ENCODE data around the gene CLSTN2. TPM values are rescaled to one million over a fixed set of nuclear protein-coding genes. Genes with fewer than 3 reads are reported as not detected.

Gene CLSTN2
- total RNA-seq, 1 experiment from 2014 or later, result 0.68 TPM

DNA sequence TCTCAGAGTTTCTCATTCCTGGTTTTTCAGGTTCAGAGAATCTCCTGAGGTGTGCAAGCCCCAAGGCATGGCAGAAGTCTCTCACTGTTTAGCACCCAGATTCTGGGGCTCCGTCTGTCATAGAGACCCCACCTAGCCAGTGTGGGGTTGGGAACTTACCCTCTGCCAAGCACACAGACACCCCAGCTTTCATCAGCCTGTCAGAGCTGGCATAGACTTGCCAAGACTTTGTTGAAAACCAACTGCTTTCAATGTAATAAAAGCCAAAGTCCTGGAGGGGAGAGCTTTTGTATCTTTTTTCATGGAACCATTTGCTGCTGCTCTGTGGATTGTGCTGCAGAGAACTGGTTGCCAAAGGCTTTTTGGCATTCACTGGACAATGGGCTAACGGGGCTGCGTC, 401.5 kb downstream of the CLSTN2 start:
- Histone ChIP-seq H4K8ac (replicated peaks; ENCODE audit: insufficient read length, low read depth, low read length) (no peak overlapping the region), H3K79me1 (ENCODE audit: insufficient read depth, low read depth, low read length, poor library complexity, severe bottlenecking) (no peaks in the 10 kb centered on the region), H3K27ac (ENCODE audit: insufficient read length, low read depth, low read length) (no peak overlapping the region), H3T11ph (ENCODE audit: low read length) (no peak overlapping the region), H3K56ac (ENCODE audit: insufficient read length, low read depth, low read length) (no peak overlapping the region), H3K27me3 (ENCODE audit: insufficient read depth, low read length) (no peaks in the 10 kb centered on the region), H3K9ac (ENCODE audit: extremely low read depth, insufficient read length, low read length) (no peak overlapping the region), H3K9me3 (ENCODE audit: control insufficient read depth, low read depth, low read length) (no peaks in the 10 kb centered on the region), H2BK20ac (ENCODE audit: low read depth, low read length, poor library complexity, severe bottlenecking) (no peak overlapping the region), H3K79me2 (ENCODE audit: insufficient read depth, low read length) (no peaks in the 10 kb centered on the region), H4K20me1 (ENCODE audit: control insufficient read depth, insufficient read depth, insufficient read length) (no peaks in the 10 kb centered on the region), H2BK12ac (ENCODE audit: insufficient read length, low read depth, low read length) (no peak overlapping the region), H3K4me2 (ENCODE audit: insufficient read depth, insufficient read length, low read length) (no peak overlapping the region), H4K5ac (ENCODE audit: insufficient read length, low read depth, low read length) (no peak overlapping the region), H2BK5ac (ENCODE audit: insufficient read length, low read length) (no peak overlapping the region), H2BK120ac (ENCODE audit: low read depth, low read length, poor library complexity, severe bottlenecking) (no peak overlapping the region), H3K4me1 (ENCODE audit: insufficient read depth, low read length) (peaks cover 7% of the 10 kb centered on the region; the same call in 1 of the 2 replicates), H3K23me2 (ENCODE audit: insufficient read length, low read depth, low read length, poor library complexity, severe bottlenecking) (no peaks in the 10 kb centered on the region), H2BK15ac (ENCODE audit: low read depth, low read length) (no peak overlapping the region), H4K91ac (ENCODE audit: insufficient read length, low read depth, low read length) (no peak overlapping the region), H3K4ac (ENCODE audit: low read depth, low read length) (no peak overlapping the region), H2AK5ac (ENCODE audit: insufficient read length, low read length) (no peak overlapping the region), H3K14ac (ENCODE audit: insufficient read depth, low read length) (no peak overlapping the region), H3K18ac (ENCODE audit: insufficient read length, low read depth, low read length) (no peak overlapping the region), H3K23ac (ENCODE audit: insufficient read length, low read depth, low read length) (no peak overlapping the region), H2AFZ (ENCODE audit: low read length) (no peak overlapping the region)
- WGBS (ENCODE audit: extremely low coverage, insufficient read length, low lambda C conversion rate), result no CpG with 5 or more reads among the region's 3 CpGs
- Mint-ChIP-seq H3K4me1 (peaks cover 28 to 39% of the 10 kb centered on the region in 2 experiments), H3K27ac (no peak overlapping the region; a peak in 1 of 7 replicates), H3K9me3 (no peaks in the 10 kb centered on the region), H3K27me3 (ENCODE audit: low read depth) (peaks cover 2% of the 10 kb centered on the region), H3K4me3 (no peak overlapping the region), H3K36me3 (ENCODE audit: insufficient read depth in 1 of 3, low read depth in 3 of 3) (no peaks in the 10 kb centered on the region; a peak in 1 of 7 replicates)
- TF ChIP-seq CTCF (conservative IDR thresholded peaks at IDR 0.05), result no peak
- DNase-seq, result no peak

All from H9 (cell line).